HG03175 (cell line): ENCODE measurements around the gene NOL4L.

Source experiments
- ATAC-seq: cut with Tn5 transposase; IDR thresholded peaks from one replicate; pipeline ENCODE4 v1.9.1; 2021; ENCODE audit warnings: mild to moderate bottlenecking, moderate library complexity; ENCODE audit not compliant: unreplicated experiment

The NOL4L gene

DNA sequence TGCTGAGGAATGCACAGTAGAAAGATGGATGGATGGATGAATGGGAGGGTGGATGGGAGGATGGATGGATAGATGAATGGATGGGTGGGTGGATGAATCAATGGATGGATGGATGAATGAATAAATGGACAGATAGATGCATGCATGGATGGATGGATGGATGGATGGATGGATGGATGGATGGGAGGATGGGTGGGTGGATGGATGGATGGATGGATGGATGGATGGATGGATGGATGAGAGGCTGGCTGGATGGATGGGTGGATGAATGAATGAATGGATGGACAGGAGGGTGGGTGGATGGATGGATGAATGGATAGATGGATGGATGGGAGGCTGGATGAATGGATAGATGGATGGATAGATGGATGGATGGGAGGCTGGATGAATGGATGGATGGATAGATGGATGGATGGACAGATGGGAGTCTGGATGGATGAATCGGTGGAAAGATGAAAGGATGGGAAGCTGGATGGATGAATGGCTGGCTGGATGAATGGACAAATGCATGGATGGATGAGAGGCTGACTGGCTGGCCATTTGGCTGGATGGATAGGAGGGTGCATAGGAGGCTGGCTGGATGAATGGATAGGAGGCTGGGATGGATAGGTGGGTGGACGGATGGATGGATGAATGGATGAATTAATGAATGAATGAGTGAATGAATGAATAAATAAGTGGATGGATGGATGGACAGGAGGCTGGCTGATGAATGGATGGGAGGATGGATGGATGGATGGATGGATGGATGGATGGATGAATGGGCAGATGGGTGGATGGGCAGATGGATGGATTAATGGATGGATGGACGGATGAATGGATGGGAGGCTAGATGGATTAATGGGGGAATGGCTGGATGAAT, 28.3 kb upstream of the NOL4L start:
- ATAC-seq = no peak

DNA sequence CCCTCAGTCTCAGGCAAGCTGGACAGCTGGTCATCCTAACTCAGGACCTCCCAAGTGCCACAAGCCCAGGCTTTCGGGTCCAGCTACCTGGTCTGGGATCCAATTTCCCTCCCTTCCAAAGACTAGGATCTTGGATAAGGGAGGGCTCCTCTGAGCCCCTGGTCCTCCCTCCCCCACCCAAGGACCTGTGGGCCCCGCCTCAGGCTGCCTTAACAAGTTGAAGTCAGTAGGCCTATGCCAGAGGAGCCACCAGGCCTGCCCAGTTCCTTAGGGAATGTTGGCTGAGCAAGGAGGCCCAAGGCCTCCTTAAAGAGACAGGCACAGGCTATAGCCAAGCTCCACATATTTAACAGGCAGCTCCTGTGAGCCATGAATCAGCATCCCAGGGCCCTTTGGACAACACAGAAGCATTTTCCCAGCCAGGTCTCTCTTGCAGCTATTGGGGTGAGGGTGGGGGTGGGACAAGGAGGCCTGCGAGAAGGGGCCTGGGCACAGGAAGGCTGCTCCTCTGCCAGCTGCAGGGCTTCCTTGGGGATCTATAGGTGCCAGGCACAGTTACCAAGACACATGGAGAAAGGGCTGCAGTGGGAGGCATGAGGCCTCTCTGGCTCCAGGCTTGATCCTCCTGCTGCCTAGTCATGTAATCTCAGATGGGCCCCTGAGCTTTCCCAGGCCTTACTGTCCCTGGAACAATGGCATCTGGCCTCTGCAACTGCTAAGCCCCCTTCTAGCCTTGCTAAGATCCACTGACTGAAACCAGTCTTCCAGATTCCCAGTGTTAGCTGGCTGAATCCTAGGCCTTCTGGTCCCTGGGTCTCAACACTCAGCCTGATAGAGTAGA, 27.4 kb upstream of the NOL4L start:
- no peak for ATAC-seq

DNA sequence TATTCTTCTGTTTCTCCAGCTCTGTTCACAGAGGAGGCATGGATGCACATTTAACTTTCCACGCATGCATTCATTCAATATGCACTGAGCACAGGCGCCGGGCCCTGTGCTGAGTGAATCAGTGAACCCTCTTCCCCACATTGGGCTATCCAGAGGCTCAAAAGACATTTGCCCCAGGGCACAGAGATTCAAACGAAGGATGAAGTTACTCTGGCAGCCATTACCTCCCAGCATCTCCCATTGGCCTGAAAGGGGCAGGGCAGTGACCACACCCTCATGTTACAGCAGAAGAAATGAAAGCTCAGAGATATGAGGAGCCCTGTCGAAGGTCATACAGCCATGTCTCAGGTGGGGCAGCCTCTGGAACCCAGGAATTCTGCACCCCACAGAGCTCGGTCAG, 26.7 kb upstream of the NOL4L start:
- ATAC-seq = no peak

DNA sequence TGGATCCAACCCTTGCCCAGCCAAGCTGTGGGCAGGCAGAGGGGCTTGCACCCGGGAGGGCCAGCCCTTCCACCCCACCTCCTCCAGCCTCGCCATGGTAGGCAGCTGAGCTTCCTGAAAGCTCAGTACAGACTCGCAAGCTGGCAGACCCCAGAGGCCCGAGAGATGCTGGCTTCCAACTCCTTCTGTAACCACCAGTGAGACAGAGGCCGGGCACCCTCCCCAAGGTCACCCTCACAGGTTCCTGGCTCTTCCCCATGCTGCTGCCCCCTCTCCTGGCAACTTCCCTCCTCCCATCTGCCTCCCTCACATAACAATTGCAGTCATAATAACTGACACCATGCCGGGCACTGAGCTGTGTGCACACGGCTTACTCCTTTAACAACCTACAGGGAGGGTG, 26.2 kb upstream of the NOL4L start:
- no peak for ATAC-seq

DNA sequence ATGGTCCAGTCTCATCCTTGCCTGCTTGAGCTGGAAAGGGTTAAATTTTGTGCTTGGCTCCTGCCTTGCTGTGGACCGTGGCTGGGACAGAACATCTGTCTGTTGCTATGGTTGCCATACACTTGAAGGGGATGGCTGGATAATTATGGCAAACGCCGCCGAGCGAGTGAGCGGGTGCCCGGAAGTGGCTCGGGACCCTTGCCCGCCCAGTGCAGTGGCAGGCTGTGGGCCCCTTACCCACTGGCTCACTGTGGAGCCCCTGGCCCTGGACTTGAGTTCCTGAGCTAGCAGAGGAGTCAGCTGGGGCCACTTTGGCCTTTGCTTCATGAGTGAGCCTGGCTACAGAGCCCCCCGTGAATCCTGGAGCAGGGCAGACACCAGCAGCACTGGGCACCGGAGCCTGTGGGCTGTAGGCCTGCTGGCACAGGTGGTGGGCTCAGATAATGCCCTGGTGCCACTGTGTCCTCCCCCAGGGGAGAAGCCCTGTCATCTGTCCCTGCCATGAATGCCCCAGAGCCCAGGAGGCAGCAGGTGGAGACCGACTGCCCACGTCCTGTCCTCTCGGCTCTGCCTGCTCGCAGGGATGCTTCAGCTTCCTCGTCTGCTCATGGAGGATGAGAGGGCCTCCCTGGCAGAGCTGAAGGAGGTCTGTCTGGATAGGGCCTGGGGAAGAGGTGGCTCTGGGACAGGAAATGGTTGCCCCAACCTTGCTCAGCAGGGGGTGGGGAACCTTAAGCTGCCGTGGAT, 25.5 kb upstream of the NOL4L start:
- ATAC-seq = no peak

DNA sequence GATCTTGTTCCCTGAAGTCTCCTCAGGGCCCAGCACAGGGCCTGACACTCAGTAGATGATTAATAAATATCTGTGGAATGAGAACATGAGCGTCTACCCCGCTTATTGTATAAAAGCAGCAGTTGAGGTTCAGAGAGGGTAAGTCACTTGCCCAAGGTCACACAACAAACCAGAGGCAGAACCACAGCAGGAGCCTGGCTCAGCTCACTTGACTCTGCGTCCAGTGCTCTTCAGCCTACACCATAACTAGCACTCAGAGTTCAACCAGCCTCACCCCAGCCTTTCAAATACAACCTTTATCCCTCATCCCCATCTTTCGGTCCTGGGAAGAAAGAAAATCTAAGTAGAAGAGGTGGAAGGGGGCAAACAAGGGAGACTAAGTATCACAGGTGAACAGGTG, 24.9 kb upstream of the NOL4L start:
- ATAC-seq = no peak

DNA sequence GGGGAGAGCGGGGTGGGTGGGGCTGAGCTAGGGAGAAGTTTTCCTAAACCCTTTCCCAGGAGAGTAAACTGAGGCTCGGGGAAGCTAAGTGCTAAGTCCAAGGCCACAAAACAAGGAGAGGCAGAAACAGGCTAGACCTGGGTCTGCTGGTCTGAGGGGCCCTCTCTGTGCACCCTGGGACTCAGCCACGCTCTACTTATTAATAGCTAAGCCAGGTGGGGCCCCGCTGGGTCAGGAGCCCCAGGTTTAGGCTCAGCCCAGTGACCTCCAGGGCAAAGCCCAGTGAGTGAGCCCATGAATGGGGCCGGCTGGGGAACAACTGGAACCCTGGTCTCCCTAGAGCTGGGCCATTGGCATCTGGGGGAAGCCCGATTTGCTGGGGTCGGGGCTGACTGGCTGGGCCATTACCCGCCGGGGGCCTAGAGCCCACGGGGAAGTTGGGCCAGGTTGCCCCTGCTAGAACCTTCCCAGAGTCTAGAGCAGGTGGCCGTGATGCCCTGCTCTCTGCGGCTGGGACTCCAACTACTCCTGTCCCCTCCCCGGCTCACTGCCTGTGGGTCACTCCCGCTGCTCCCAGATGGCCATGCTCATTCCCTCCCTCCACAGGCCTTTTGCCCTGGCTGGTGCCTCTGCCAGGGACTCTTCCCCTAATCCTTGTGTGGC, 24.1 kb upstream of the NOL4L start:
- ATAC-seq = no peak

DNA sequence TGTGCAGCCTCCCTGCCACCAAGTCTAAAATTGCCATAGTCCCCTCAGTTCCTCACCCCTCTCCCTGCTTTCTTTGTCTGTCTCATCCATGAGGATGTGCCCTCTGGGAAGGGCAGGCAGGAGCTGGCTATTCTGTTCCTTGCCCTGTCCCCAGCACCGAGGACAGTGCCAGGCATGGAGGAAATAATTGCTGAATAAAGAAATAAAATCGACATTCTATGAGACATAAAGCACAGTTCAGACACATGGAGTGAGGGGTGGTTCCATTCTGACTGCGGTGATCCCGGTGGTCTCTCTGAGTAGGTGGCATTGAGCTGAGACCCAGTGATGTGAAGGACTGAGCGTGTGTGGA, 23.5 kb upstream of the NOL4L start:
- ATAC-seq = no peak

DNA sequence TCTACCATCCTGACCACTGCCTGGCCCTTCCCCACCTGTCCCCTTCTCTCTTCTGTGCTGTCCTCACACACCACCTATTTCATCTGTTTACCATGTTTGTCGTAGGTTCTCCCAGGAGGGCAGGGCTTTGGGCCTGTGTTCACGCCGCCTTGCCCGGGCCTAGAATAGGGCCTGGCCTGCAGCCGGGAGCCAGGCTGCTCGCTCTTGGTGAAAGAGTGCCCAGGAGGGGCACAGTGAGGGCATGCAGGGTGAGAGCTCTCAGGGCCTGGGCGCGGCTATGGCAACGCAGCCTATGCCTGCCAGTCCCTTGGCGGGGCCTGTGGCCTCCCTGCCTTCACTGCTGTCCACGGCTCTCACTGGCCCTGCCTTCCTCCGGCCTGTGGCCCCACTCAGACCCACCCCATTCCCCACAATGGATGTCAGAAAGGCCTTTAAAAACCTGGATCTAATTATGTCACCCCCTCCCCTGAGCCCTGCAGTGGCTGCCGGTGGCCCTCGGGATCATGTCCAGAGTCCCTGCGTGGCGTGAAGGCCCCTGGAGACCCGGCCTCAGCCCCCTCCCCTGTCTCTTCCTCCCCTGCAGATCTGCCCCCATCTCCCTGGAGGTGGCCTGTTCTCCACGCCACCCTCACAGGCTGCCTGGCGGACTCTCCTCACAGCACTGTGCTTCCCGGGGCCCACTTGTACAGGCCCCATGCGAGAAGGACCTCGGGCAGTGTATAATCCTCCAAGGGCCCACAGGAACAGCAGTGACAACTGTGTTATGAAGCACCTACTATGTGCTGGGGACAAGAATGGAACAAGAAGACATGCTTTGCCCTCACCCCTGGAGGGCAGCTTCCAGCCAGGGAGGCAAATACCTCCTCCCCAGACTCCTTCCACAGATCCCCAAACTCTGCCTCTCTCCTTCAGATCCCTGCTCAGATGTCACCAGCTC, 22.9 kb upstream of the NOL4L start:
- no peak for ATAC-seq

DNA sequence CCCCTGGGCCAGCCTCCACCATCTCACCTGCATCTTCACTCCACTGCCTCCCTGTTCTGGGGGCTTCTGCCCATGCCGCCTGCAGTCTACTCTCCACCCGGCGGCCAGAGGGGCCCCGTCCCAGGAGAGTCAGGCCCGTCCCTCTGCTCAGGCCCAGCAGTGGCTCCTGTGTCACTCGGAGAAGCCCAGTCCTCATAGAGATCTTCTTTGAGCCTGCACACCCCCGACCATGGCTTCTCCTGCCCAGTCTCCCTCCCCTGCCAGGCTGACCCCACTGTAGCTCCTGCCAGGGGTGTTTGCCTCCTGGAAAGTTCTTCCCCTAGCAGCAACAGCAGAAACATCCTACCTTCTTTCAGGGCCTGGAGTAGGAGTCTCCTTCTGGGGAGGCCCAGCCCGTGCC, 22.2 kb upstream of the NOL4L start:
- no peak for ATAC-seq

DNA sequence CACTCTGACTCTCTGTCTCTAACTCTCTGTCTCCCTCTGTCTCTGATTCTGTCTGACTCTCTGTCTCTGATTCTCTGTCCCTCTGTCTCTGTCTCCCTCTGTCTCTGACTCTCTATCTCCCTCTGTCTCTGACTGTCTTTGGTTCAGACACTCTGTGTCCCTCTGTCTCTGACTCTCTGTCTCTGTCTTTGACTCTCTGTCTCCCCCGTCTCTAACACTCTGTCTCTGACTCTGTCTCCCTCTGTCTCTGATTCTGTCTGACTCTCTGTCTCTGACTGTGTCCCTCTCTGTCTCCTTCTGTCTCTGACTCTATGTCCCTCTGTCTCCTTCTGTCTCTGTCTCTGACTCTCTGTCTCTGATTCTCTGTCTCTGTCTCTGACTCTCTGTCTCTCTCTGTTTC, 21.7 kb upstream of the NOL4L start:
- ATAC-seq = no peak

DNA sequence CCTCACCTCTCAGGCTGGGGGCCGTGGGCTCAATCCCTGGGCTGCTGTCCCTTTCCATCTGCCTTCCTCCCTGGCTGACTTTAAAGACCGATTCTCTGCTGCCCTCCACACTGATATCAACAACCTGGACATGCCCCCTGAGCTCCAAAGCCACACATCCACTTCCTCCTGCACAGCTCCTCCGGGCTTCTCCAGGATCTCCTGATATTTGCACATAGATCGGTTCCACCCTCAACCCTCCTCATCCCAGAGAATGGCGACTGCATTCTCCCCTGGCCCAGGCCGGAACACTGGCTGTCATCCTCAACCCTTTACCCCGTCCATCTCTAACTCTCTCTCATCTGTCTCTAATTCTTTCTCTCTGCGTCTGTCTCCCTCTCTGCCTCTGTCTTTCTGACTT, 21.0 kb upstream of the NOL4L start:
- no peak for ATAC-seq

DNA sequence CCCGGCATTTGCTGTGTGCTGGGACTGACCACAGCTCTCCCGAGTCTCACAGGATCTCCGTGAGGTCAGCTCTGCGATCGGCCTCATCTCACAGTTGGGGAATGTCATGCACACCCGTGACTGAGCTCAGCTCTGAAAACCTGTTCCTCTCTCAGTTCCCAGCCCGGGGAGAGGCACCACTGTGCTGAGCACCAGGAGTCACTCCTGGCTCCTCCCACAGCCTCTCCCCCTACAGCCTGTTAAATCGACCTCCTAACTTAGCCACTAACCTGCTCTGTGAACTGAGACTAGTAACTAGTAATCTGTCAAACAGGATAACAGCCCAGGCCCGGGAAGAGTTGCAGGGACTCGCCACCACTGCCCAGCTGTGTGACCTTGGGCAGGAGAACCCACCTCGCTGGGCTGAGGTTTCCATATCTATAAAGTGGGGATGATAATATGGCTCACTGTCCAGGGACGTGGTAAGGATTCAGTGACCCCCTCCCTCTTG, 20.1 kb upstream of the NOL4L start:
- no peak for ATAC-seq

DNA sequence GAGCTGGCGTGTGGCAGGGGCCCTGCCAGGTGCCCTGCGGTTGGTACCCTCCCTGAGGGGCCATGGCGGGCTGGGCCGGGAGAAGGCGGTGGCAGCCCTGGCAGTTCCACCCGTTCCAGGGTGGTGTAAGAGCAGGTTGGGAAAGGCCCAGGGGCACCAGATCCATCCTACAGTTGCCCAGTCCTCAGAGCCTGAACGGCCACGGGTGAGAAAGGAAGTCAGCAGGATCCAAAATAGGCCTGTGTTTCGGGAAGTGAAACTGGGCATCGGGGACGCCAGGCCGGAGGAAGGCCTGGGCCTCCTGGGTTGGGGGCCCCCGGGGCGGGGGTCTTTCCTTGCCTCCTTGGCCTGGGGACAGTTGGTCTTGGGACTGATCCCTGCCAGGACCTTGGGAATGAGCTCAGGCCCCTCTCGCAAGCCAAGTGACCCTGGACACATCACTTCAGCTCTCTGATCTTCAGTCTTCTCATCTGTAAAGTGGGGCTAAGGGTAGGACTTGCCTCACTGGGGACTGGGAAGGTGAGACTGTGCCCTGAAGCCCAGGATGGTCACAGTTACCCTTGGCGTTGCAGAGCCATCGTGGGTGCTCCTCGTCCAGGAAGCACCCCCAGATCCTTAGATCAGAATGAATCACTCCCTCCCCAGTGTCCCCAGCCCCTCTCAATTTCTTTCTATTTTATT, 18.1 kb upstream of the NOL4L start:
- ATAC-seq = no peak

DNA sequence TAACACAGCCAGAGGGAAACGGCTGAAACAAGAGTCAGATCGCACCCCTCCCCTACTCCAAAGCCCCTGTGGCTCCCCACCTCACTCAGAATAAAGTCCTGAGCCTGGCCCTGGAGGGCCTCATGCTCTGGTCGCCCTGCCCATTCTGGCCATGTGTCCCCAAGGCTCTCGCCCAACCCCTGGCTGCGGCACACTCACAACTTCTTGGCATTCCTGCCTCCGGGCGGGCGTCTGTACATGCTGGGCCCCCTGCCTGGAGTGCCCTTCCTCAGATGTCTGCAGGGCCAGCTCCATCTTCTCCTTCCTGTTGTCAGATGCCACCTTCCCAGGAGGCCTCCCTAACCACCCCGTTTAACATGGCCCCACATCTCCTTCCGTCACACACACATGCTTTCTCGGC, 17.1 kb upstream of the NOL4L start:
- no peak for ATAC-seq

DNA sequence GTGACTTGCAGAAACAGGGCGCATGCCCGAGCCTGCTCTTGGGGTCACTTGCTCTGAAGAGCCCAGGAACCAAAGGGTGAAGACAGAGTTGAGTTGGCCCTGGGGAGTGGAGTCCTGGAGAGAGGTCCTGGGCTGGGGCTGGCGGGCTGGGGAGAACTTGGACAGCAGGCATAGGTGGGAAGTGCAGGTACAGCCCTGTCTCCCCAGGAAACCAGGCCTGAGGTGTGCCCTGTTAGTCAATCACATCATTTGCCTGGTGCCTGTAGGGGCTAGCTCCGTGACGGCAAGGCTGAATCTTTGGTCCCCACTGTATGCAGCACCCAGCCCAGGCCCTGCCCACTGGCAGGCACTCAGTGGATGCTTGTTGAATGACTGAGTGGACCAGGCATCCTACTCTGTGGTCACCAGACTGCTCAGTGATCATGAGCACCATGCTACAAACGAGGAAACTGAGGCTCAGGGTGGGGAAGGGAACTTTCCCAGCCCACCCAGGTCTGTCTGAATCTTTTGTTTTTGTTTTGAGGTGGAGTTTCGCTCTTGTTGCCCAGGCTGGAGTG, 15.6 kb upstream of the NOL4L start:
- ATAC-seq = no peak

DNA sequence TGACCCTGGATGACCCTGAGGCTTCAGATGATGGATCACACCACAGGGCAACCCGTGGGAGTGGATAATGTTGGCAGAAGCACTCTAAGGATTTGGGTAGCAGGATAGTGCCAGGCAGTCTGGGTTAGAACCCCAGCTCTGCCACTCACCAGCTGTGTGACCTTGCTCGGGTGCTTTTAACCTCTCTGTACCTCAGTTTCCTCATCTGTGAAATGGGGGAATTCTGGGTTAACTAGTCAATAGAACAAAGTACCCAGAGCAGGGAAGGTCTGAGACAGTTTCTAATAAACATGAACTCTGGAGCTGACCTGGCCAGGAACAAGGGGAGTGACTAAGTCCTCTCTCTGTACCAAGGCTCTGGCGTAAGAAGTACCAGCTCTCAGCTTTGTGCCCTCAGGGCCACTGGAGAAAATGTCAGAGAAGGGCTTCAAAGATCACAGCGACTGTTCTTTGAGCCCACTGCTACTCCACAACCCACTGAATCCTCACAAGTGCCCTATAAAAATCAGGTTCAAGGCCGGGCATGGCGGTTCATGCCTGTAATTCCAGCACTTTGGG, 14.7 kb upstream of the NOL4L start:
- ATAC-seq = no peak

DNA sequence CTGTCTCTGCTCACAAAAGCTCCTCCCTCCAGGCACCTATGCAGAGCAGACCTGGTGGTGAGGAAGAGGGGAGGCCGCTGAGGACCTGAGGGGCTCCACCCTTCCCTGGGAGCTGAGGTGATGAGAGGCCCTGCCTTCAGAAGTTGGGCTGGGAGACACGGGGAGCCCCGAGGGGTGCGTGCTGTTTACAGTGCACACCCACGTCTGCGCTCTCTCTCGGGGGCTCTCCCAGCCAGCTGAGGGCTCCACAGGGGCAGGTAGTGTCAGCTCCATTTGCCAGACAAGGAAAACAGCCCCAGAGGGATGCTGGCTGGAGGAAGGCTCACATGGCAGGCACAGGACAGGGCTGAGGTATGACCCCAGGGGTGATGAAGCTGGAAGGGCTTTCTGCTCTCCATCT, 13.5 kb upstream of the NOL4L start:
- no peak for ATAC-seq

DNA sequence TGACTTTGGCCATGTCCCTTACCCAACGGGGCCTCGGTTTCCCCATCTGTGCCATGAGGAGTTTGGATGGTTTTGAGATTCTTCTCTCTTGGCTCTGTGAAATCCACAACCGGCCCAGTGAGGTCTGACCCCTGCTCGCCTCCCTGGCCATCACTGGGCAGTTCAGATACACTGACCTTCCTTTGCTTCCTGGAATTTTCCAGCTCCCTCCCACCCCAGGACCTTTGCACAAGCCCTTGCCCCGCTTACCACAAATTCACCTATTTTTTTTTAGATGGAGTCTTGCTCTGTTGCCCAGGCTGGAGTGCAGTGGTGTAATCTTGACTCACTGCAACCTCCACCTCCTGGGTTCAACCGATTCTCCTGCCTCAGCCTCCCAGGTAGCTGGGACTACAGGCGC, 12.6 kb upstream of the NOL4L start:
- ATAC-seq = no peak
